Karpas-422 (cell line): Measurements from ENCODE around the gene TBCD. TPM values are rescaled to one million over a fixed set of nuclear protein-coding genes. Genes with fewer than 3 reads are reported as not detected.

ENCODE experiments used
- DNase-seq: peaks from one replicate; pipeline ENCODE4 v3.0.0-alpha.2; 2015
- H2AFZ ChIP-seq: fragments of 200-600 bp; sonication (generic); 2 replicates; pipeline ENCODE4 v1.6.1; 2014; ENCODE audit warnings: antibody characterized with exemption, low read length, mixed read lengths
- H3K27ac ChIP-seq: fragments of 200-600 bp; sonication (generic); 2 replicates; pipeline ENCODE4 v1.5.1; 2014; ENCODE audit warnings: mild to moderate bottlenecking, low read length, moderate library complexity
- H3K27me3 ChIP-seq: fragments of 200-600 bp; sonication (generic); 2 replicates; pipeline ENCODE4 v1.6.1; 2014; ENCODE audit warnings: low read length, mixed read lengths
- H3K36me3 ChIP-seq: fragments of 200-600 bp; sonication (generic); 2 replicates; pipeline ENCODE4 v1.6.1; 2014; ENCODE audit warnings: low read length, mixed read lengths; ENCODE audit not compliant: insufficient read depth
- H3K4me1 ChIP-seq: fragments of 200-600 bp; sonication (generic); 2 replicates; pipeline ENCODE4 v1.6.1; 2014; ENCODE audit warnings: mild to moderate bottlenecking, low read length, mixed read lengths
- H3K4me2 ChIP-seq: fragments of 200-600 bp; sonication (generic); 2 replicates; pipeline ENCODE4 v1.6.1; 2014; ENCODE audit warnings: low read length, low read depth, mild to moderate bottlenecking; ENCODE audit not compliant: poor library complexity, severe bottlenecking
- H3K4me3 ChIP-seq: fragments of 200-600 bp; sonication (generic); 2 replicates; pipeline ENCODE4 v1.5.1; 2014; ENCODE audit warnings: mild to moderate bottlenecking, antibody characterized with exemption, low read length, mixed read lengths
- H3K79me2 ChIP-seq: fragments of 200-600 bp; sonication (generic); 2 replicates; pipeline ENCODE4 v1.6.1; 2014; ENCODE audit warnings: mild to moderate bottlenecking, low read length, mixed read lengths
- H3K9ac ChIP-seq: fragments of 200-600 bp; sonication (generic); 2 replicates; pipeline ENCODE4 v1.6.0; 2014; ENCODE audit warnings: low read length
- H3K9me2 ChIP-seq: fragments of 200-600 bp; sonication (generic), shearing (Covaris generic); replicated peaks from 2 replicates; pipeline ENCODE4 v1.6.0; 2014; ENCODE audit warnings: mild to moderate bottlenecking, low read length, moderate library complexity; ENCODE audit not compliant: insufficient read depth
- H3K9me3 ChIP-seq: fragments of 300-700, 200-600 bp; sonication (generic); 2 replicates; pipeline ENCODE4 v1.6.1; 2014; ENCODE audit warnings: low read length, mixed read lengths
- H4K20me1 ChIP-seq: fragments of 200-600 bp; sonication (generic); 2 replicates; pipeline ENCODE4 v1.6.1; 2014; ENCODE audit warnings: mild to moderate bottlenecking, antibody characterized with exemption, low read length, low read depth; ENCODE audit not compliant: insufficient read depth
- total RNA-seq: library from RNA; depleted of rRNA; stranded (reverse); fragments of >200 nt; shearing (Covaris generic); gene quantifications from 2 replicates; pipeline ENCODE4 v1.2.3, GENCODE V29; 2014; ENCODE audit warnings: low replicate concordance

TBCD gene
- total RNA-seq, 1 experiment from 2014 or later: 28.7 TPM

DNA sequence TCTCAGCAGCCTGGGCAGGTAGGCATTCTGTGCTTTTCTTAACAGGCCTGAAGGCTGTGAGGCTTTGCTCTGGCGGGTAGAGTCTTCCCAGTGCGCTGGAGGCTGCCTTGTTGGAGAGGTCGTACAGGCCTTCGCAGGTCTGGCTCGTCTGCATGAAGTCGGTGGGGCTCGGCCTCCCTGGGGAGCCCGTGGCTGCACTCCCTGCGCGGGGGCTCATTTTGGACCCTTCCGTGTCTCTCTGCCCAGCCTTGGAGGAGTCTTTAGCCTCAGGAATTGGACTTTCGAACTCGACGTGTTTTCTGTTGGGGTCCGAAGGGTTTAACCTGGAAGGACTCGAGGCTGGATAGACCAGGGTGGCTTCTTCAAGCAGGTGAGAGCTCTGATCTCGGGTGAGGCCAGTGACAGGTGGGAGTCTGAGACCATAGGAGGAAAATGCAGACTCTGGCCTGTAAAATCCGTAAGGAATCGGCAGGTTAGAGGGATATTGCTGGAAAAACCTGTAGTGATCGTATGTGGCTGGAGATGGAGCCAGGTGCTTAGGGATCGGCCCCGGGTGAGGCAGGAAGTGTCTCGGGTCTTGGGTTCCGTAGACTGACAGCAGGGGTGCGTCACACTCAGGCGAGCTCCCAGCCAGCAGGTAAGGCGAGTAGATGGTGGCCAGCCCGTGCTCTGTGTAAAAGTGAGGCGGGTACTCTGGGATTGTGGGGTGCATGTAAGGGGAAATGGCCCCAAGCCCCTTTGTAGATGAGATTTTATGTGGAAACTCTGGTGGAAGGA, 79.4 kb downstream of the TBCD start:
- no peak overlapping the region for H3K4me3 ChIP-seq
- no peaks in the 10 kb centered on the region for H3K9me3 ChIP-seq
- no peak overlapping the region for H3K9ac ChIP-seq
- no peak overlapping the region for H2AFZ ChIP-seq
- H3K4me1 ChIP-seq: no peaks in the 10 kb centered on the region
- H3K36me3 ChIP-seq: peaks cover 7% of the 10 kb centered on the region
- no peak for DNase-seq
- H4K20me1 ChIP-seq: no peaks in the 10 kb centered on the region
- peaks cover 8% of the 10 kb centered on the region; the same call in 1 of the 2 replicates for H3K79me2 ChIP-seq
- H3K4me2 ChIP-seq: no peak overlapping the region
- no peak overlapping the region for H3K27ac ChIP-seq
- no peaks in the 10 kb centered on the region for H3K27me3 ChIP-seq
- no peaks in the 10 kb centered on the region for H3K9me2 ChIP-seq

DNA sequence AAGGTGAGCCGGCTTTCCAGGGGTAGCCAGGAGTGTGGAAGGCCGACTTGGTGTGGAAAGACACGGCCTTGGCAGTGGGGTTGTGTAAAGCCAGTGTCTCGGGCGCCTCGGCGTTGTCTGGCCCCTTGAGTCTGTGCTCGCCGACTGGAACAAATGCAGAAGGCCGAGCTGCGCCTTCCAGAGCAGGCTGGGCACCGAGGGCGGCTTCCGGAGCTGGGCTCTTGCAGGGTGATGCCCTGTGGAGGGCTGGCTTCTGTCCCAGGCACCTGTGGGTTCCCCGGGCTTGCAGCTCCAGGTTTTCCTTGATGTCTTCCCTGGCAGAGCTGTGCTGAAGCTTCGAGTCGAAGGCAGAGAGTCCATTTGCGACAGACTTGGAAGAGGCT, 79.9 kb downstream of the TBCD start:
- Histone ChIP-seq H3K79me2 (peaks cover 8% of the 10 kb centered on the region; the same call in 1 of the 2 replicates), H3K4me2 (no peak overlapping the region), H3K36me3 (peaks cover 7% of the 10 kb centered on the region), H3K27me3 (no peaks in the 10 kb centered on the region), H3K4me3 (no peak overlapping the region), H3K9me3 (no peaks in the 10 kb centered on the region), H3K4me1 (no peaks in the 10 kb centered on the region), H3K9me2 (no peaks in the 10 kb centered on the region), H4K20me1 (no peaks in the 10 kb centered on the region), H2AFZ (no peak overlapping the region), H3K9ac (no peak overlapping the region), H3K27ac (no peak overlapping the region)
- no peak for DNase-seq

DNA sequence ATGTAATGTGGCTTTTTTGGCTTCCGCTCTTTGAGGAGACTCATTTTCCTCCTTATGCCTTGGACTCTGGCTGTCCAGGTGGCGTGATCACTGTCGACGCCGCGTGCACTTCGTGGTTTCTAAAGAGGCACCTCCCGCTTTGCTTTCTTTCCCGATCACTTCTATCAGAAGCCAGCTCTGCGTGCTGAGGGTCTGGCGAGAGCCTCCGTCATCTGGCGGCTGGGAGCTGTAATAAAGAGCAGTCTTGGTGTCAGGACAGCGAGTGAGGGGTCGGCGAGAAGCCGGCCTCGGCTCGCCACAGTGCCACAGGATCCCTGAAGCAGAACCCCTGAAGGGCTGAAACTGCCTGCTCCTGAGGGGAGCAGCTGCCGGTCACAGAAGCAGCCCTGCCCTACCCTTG, 80.5 kb downstream of the TBCD start:
- H3K4me2 ChIP-seq: no peak overlapping the region
- H3K79me2 ChIP-seq: peaks cover 3% of the 10 kb centered on the region; the same call in 1 of the 2 replicates
- no peaks in the 10 kb centered on the region for H3K27me3 ChIP-seq
- H3K4me3 ChIP-seq: no peak overlapping the region
- no peaks in the 10 kb centered on the region for H4K20me1 ChIP-seq
- no peak overlapping the region for H2AFZ ChIP-seq
- no peak overlapping the region for H3K9ac ChIP-seq
- no peaks in the 10 kb centered on the region for H3K4me1 ChIP-seq
- DNase-seq: no peak
- H3K9me2 ChIP-seq: no peaks in the 10 kb centered on the region
- H3K9me3 ChIP-seq: no peaks in the 10 kb centered on the region
- H3K27ac ChIP-seq: no peak overlapping the region
- H3K36me3 ChIP-seq: peaks cover 2% of the 10 kb centered on the region

DNA sequence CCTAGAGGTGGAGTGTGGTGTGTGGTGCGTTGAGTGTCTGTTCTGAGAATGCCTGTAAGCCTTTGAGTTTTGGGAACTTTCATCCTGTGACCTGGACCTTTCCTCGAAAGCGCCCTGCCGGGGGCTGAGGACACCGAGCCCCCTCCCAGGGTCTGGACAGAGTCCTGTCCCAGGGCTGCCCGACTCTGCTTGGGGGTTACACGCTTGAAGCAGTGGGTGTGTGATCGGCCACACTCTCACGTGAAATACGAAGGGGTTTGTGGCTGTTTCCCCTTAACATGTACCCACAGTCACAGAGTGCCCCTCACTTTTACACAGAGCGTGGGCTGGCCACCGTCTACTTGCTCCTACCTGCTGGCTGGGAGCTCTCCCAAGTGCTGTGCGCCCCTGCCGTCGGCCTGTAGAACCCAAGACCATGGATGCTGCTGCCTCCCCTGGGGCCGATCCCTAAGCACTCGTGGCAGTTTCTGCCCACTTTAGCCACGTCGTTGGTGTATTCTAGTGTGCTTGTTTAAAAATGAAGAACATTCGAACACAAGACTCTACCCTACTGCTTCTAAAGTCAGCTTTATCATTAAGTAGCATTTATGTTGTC, 81.1 kb downstream of the TBCD start:
- Histone ChIP-seq H3K9me2 (no peaks in the 10 kb centered on the region), H4K20me1 (no peaks in the 10 kb centered on the region), H3K4me3 (no peak overlapping the region), H3K4me1 (no peaks in the 10 kb centered on the region), H3K79me2 (peaks cover 3% of the 10 kb centered on the region; the same call in 1 of the 2 replicates), H3K27me3 (no peaks in the 10 kb centered on the region), H3K4me2 (no peak overlapping the region), H3K9ac (no peak overlapping the region), H3K27ac (no peak overlapping the region), H3K9me3 (no peaks in the 10 kb centered on the region), H2AFZ (no peak overlapping the region), H3K36me3 (no peaks in the 10 kb centered on the region)
- DNase-seq: no peak

DNA sequence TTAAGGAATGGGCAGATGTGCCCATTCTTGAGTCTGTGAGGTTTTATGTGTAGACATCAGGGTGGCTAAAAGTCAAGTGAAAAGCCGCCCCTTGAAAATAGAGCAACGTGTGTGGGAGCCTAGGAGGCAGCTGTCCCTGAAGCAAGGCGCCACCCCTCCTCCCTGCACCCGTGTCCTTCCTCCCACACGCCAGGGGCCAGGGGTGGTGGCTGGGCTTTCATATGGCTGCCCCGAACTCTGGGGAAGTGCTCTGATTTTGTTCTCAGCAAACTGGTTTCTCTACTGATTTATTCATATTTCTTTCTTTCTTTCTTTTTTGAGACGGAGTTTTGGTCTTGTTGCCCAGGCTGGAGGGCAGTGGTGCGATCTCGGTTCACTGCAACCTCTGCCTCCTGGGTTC, 83.3 kb downstream of the TBCD start:
- Histone ChIP-seq H3K9ac (no peak overlapping the region), H3K4me1 (no peaks in the 10 kb centered on the region), H3K79me2 (no peaks in the 10 kb centered on the region), H3K4me3 (no peak overlapping the region), H2AFZ (no peak overlapping the region), H3K9me3 (no peaks in the 10 kb centered on the region), H3K9me2 (no peaks in the 10 kb centered on the region), H3K27ac (no peak overlapping the region), H3K27me3 (no peaks in the 10 kb centered on the region), H3K36me3 (no peaks in the 10 kb centered on the region), H4K20me1 (no peaks in the 10 kb centered on the region), H3K4me2 (no peak overlapping the region)
- no peak for DNase-seq

DNA sequence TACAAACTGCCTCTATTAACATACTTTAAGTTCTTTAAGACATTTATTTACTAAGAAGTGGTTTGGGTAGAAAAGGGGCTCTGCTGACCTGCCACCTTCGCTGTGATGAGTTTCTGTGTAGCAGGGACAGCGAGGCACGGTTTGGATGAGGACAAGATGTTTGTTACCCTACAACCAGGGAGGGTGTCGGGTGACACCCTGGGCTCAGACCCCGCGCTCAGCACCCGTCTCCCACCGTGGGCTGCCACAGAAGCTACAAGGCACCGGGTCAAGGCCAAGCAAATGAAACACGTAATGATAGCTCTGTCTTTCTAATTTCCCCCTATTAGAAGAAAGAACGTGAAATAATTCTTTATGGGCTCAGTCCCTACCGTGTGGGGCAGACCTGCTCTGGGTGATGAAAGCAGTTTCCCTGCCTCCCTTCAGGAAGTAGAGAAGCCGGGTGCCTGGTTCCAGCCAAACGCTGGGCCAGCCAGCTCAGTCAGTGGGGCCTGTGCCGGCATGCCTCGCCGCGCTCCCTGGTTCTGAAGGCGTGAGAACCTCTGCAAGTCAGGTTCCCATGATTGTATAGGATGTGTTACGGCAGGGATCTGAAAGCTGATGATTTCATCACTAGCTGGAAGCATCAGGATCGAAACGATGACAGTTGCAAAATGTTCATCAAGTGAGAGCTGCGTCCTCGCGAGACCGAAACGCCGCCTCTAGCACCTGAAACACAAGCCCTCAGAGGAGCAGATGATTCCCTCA, 84.1 kb downstream of the TBCD start:
- H3K4me2 ChIP-seq: no peak overlapping the region
- H3K4me3 ChIP-seq: no peak overlapping the region
- H3K4me1 ChIP-seq: no peaks in the 10 kb centered on the region
- no peak for DNase-seq
- no peaks in the 10 kb centered on the region for H3K27me3 ChIP-seq
- no peaks in the 10 kb centered on the region for H3K79me2 ChIP-seq
- H4K20me1 ChIP-seq: no peaks in the 10 kb centered on the region
- H3K9me3 ChIP-seq: no peaks in the 10 kb centered on the region
- no peak overlapping the region for H2AFZ ChIP-seq
- H3K9ac ChIP-seq: no peak overlapping the region
- no peaks in the 10 kb centered on the region for H3K36me3 ChIP-seq
- H3K9me2 ChIP-seq: no peaks in the 10 kb centered on the region
- no peak overlapping the region for H3K27ac ChIP-seq

DNA sequence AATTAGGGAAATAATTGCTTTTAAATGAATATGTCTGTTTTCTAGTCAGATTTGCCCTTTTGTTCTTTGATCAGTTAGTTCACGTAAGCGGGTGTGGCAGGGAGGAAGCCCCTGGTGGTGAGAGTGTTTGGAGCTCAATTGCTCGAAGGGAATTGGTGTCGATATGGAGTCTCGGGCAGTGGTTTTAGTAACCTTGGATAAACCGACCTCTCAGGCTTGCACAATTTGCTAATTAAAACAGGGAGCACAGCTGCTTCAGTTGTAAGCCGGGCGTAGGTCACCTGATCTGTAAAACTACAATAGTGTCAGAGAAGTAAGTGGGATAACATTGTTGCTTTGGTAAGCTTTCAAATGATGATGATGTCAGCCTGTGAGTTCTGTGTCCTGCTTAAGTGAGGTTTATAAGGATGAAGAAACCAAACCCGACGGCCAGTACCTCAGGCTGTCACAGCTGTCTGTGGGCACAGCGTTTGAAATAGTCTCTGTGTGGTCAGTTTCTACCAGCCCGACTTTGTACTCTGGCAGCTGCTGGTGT, 85.0 kb downstream of the TBCD start:
- no peak overlapping the region for H3K4me2 ChIP-seq
- H3K27ac ChIP-seq: no peak overlapping the region
- no peaks in the 10 kb centered on the region for H3K36me3 ChIP-seq
- H3K4me1 ChIP-seq: no peaks in the 10 kb centered on the region
- H2AFZ ChIP-seq: no peak overlapping the region
- H3K79me2 ChIP-seq: no peaks in the 10 kb centered on the region
- H4K20me1 ChIP-seq: no peaks in the 10 kb centered on the region
- H3K4me3 ChIP-seq: no peak overlapping the region
- H3K9me2 ChIP-seq: no peaks in the 10 kb centered on the region
- H3K9ac ChIP-seq: no peak overlapping the region
- no peak for DNase-seq
- H3K27me3 ChIP-seq: no peaks in the 10 kb centered on the region
- H3K9me3 ChIP-seq: no peaks in the 10 kb centered on the region
